ENCODE measurements around the gene ACY1. TPM values are rescaled to one million over a fixed set of nuclear protein-coding genes. Genes with fewer than 3 reads are reported as not detected.

The ACY1 gene
- total RNA-seq, 1 donor from 2014 or later = 58.0 TPM

DNA sequence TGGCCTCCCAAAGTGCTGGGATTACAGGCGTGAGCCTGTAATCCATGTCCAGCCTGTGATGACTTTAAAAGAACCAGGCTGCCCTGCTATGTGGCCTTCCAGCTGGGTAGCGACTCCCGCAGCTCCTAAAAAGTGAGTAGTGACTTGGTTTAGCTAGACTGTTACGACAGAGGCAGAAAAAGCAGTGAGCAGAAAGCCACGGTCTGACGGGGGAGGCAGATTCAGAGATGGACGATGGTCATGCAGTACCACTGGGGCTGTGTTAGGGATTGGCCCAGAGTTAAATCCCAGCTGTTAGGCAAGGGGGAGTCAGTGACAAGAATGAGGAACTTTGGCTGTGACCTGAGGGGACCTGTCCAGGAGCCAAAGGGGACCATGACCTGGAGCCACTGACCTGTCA is 15.4 kb downstream of the ACY1 start:
- Mint-ChIP-seq H3K27me3 (ENCODE audit: insufficient read depth) (peaks cover 9% of the 10 kb centered on the region), H3K4me1 (ENCODE audit: low read depth) (peaks cover 26% of the 10 kb centered on the region), H3K9me3 (no peaks in the 10 kb centered on the region), H3K4me3 (no peak overlapping the region), H3K36me3 (ENCODE audit: low read depth) (peaks cover 20% of the 10 kb centered on the region), H3K27ac (no peak overlapping the region)
- intact Hi-C loops (cut with micrococcal nuclease) = loop anchor here (5.0 to 10.0 kb wide), 2 partner anchors 199 to 1644 kb away; partner anchors contain the start of genes ALAS1, CYB561D2, NPRL2 and TMEM115
- no peak for DNase-seq (ENCODE audit: low spot score)

DNA sequence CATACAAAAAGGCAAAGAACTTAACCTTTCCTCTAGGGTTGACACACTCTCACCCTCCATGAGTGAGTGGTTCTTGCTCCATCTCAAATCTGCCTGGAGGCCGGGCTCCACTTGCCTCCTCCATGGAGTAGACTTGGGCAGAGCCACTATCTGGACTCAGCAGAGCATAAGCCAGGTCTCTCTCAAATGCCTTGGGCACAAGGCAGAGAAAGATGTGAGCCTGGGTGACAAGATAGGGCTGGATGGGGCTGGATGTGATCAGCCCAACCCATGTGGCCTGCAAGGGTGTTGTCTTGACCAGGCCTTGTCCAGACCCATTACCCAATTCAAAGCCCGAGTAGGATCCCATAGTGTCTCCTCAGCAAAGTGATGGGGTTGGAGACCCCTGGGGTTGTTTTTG is 16.5 kb downstream of the ACY1 start:
- no peak for DNase-seq (ENCODE audit: low spot score)
- intact Hi-C loops (cut with micrococcal nuclease) = loop anchor here (2.0 to 10.0 kb wide), 4 partner anchors 197 to 1645 kb away; partner anchors contain the start of genes ALAS1, CYB561D2, NPRL2 and TMEM115
- Mint-ChIP-seq H3K36me3 (ENCODE audit: low read depth) (peaks cover 10% of the 10 kb centered on the region), H3K9me3 (no peaks in the 10 kb centered on the region), H3K4me3 (no peak overlapping the region), H3K27me3 (ENCODE audit: insufficient read depth) (peaks cover 9% of the 10 kb centered on the region), H3K27ac (no peak overlapping the region), H3K4me1 (ENCODE audit: low read depth) (peaks cover 15% of the 10 kb centered on the region)

DNA sequence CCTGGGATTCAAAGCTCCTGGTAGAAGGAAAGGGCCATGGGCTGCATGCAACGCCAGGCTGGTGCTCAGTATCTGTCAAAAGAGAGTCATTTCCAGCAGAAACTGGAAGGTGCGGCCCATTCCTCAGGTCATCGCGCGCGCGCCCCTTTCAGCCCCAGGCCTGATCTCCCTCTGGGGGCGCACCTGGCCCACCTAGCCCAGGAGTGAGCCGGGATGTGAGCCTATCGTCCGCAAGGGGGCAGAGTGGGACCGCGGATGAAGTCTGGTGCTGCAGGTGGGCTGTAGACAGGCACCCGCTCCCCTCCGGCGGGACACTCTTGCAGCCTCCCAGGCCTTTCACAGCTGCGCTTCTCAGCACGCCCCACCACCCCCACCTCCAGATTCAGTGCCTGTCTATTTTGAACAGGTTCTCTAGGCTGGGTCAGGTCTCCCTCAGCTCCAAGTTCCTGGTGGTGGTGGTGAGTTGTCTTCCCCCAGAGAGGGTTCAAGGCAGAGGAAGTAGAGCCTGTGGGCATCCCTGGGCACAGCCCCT is 18.2 kb downstream of the ACY1 start:
- intact Hi-C loops (cut with micrococcal nuclease) = loop anchor here (1.0 to 5.0 kb wide), 6 partner anchors 52 to 337 kb away; no protein-coding TSS in a partner anchor
- peaks cover 9% of the 10 kb centered on the region for H3K27me3 Mint-ChIP-seq (ENCODE audit: insufficient read depth)

DNA sequence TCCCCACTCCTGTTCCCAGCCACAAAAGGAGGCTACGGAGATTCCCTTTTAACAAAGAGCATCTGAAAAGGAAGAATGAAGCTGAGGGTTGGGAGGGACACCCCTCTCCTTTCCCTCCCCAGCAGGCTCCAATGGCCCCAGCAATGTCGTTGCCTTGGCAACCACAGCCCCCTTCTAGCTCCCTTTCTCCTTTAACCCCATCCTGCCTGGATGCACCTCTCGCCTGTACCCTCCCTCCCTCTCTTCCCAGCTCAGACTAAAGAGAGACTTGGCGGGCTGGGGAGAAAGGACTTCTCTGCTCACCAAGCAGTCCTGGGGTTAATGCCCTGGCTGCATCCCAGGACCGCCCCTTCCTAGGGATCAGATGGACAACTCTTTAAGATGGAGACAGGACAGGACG is 19.4 kb downstream of the ACY1 start:
- Mint-ChIP-seq H3K9me3 (no peaks in the 10 kb centered on the region), H3K36me3 (ENCODE audit: low read depth) (no peaks in the 10 kb centered on the region), H3K4me1 (ENCODE audit: low read depth) (peaks cover 7% of the 10 kb centered on the region), H3K27ac (no peak overlapping the region), H3K4me3 (no peak overlapping the region), H3K27me3 (ENCODE audit: insufficient read depth) (peaks cover 4% of the 10 kb centered on the region)
- intact Hi-C loops (cut with micrococcal nuclease) = loop anchor here (5.0 kb wide), 1 partner anchor 220 kb away; no protein-coding TSS in a partner anchor
- DNase-seq (ENCODE audit: low spot score) = no peak

More for the DNA sequence above, 18.2 kb downstream of the ACY1 start:
- Mint-ChIP-seq H3K36me3 (ENCODE audit: low read depth) (no peaks in the 10 kb centered on the region), H3K4me1 (ENCODE audit: low read depth) (peaks cover 7% of the 10 kb centered on the region), H3K27ac (no peak overlapping the region), H3K9me3 (no peaks in the 10 kb centered on the region), H3K4me3 (no peak overlapping the region)
- DNase-seq (ENCODE audit: low spot score) = peak; percentile 77

DNA sequence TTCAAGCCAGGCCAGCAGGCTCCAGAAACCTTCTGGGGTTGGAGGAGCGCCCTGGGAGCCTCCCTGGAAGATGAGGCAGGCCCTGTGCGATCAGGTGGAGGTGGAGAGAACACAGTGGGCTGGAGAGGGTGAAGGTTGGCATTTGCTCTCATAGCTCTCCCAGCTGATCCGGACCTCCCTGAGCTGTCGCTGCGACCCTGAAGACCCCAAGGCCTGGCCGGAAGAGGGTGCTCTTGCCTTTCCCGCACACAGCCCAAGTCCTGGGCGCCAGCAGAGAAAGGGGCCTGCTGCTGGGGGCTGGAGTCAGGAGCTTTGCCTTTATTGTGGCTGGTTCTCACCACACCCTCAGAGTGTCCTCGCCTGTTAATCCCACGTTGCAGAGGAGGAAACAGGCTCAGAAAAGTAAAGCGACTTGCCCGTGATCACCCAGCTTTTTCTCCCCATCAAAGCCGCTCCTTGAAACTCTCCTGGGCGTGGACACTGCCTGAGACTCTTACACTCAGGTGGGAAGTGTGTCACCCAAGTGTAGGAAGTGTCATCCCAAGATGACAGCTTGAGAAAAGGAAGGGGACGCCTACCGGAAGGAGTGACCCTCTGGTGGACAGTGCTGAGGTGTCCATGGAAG is 20.9 kb downstream of the ACY1 start:
- H3K4me1 Mint-ChIP-seq (ENCODE audit: low read depth) = peaks cover 7% of the 10 kb centered on the region
- intact Hi-C loops (cut with micrococcal nuclease) = loop anchor here (5.0 kb wide), 1 partner anchor 218 kb away; no protein-coding TSS in a partner anchor
- peaks cover 4% of the 10 kb centered on the region for H3K27me3 Mint-ChIP-seq (ENCODE audit: insufficient read depth)
- no peak overlapping the region for H3K4me3 Mint-ChIP-seq
- H3K36me3 Mint-ChIP-seq (ENCODE audit: low read depth) = no peaks in the 10 kb centered on the region
- DNase-seq (ENCODE audit: low spot score) = no peak
- no peak overlapping the region for H3K27ac Mint-ChIP-seq
- no peaks in the 10 kb centered on the region for H3K9me3 Mint-ChIP-seq

DNA sequence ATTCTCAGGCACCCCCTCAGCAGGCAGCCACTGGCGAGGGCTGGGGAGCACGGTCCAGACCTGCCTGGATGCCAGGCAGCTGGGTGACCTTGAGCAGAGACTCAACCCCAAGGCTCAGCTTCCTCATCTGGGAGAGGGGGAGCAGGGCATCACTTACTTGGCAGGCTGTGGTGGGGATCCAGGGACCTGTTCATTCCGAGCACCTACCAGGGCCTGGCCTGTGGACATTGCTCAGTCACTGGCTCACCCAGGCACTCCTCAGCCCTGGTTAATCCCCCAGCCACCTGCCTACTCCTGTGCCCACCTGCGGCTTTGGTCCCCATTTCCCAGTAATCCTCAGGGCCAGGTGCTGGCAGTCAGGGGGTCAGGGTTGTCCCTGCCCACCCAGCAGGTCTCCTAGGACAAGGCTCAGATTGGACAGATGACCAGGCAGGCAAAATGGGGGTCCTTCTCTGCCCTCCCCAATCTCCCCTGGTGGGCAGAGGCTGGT is 21.6 kb downstream of the ACY1 start:
- H3K27ac Mint-ChIP-seq = no peak overlapping the region
- no peaks in the 10 kb centered on the region for H3K9me3 Mint-ChIP-seq
- H3K27me3 Mint-ChIP-seq (ENCODE audit: insufficient read depth) = peaks cover 4% of the 10 kb centered on the region
- peaks cover 7% of the 10 kb centered on the region for H3K4me1 Mint-ChIP-seq (ENCODE audit: low read depth)
- DNase-seq (ENCODE audit: low spot score) = no peak
- H3K4me3 Mint-ChIP-seq = no peak overlapping the region
- no peaks in the 10 kb centered on the region for H3K36me3 Mint-ChIP-seq (ENCODE audit: low read depth)
- intact Hi-C loops (cut with micrococcal nuclease) = loop anchor here (5.0 kb wide), 1 partner anchor 217 kb away; no protein-coding TSS in a partner anchor

DNA sequence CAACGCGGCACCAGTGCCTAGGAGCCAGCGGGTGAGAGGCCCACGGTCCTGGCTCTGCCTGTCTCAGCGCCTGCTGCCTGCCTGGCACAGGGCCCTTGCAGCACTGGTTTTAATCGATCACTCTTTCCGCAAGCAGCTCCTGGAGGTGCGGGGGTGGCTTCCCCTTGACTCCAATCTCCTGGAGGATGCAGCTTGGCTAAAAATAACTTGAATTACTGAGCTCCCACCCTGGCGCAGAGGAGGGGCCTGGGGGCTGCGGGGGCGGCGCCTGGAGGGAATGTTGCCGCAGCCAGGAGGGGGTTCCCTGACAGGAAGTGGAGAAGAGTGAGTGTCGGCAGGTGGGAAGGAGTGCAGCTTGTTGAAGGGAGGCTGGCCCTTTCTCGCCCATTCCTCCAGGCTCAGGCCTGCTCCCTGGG is 22.2 kb downstream of the ACY1 start:
- no peak overlapping the region for H3K4me3 Mint-ChIP-seq

DNA sequence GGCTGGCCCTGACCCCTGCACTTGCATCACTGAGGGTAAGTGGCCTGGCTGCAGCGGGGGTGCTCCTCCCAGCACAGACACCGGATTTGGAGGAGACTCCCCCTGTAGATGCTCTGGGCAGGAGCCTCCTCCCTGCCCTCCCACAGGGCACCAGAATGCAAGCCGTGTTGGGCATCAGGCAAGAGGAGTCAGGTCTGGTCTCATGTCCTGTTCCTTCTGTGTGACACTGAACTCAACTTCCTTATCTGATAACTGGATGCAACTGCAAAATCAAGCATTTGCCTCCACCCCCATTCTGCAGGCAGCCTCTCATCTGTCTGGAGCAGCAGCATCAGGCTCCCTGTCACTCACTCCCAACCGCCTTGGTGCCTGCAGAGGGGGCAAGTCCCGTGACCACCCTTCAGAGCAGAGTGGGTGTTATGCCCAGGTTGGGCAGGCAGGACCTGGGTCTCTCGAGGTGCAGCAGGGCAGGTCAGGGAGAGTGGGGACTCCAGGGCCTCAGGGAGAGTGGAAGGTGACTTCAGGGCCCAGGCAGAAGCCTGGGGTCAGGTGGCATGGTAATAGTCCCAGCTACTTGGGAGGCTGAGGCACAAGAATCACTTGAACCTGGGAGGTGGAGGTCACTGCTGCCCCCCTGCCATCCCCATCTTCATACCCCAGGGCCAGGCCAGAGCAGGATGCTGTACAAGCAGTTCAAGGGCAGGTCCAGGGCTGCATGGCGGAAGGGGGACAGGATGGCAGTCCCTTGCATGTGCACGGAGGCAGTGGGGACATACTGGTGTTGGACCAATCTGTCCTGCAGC is 22.9 kb downstream of the ACY1 start:
- DNase-seq (ENCODE audit: low spot score) = no peak
- Mint-ChIP-seq H3K4me1 (ENCODE audit: low read depth) (peaks cover 7% of the 10 kb centered on the region), H3K27ac (no peak overlapping the region), H3K36me3 (ENCODE audit: low read depth) (no peaks in the 10 kb centered on the region), H3K4me3 (no peak overlapping the region), H3K27me3 (ENCODE audit: insufficient read depth) (peaks cover 4% of the 10 kb centered on the region), H3K9me3 (no peaks in the 10 kb centered on the region)
- intact Hi-C loops (cut with micrococcal nuclease) = no loop called here

More for the DNA sequence above, 22.2 kb downstream of the ACY1 start:
- DNase-seq (ENCODE audit: low spot score) = no peak
- Mint-ChIP-seq H3K27ac (no peak overlapping the region), H3K27me3 (ENCODE audit: insufficient read depth) (peaks cover 4% of the 10 kb centered on the region), H3K36me3 (ENCODE audit: low read depth) (no peaks in the 10 kb centered on the region), H3K9me3 (no peaks in the 10 kb centered on the region), H3K4me1 (ENCODE audit: low read depth) (peaks cover 7% of the 10 kb centered on the region)
- intact Hi-C loops (cut with micrococcal nuclease) = no loop called here

DNA sequence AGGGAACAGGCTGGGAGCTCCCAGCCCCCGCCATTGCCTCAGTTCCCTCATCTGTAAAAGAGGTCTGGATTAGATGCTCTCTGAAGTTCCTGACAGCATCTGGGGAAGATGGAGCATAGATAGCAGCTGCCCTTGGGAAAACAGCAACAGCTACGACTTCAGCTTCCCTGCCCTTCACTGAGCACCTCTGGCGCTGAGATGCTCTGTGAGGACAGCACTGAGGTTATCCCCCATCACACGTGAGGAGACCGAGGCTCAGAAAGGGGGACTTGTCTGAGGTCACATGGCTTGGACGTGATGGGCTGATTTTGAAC is 23.4 kb downstream of the ACY1 start:
- H3K4me1 Mint-ChIP-seq (ENCODE audit: low read depth) = peaks cover 3% of the 10 kb centered on the region
- no peak overlapping the region for H3K4me3 Mint-ChIP-seq
- no peak overlapping the region for H3K27ac Mint-ChIP-seq
- intact Hi-C loops (cut with micrococcal nuclease) = no loop called here
- no peak for DNase-seq (ENCODE audit: low spot score)
- H3K27me3 Mint-ChIP-seq (ENCODE audit: insufficient read depth) = peaks cover under 1% of the 10 kb centered on the region
- no peaks in the 10 kb centered on the region for H3K9me3 Mint-ChIP-seq
- no peaks in the 10 kb centered on the region for H3K36me3 Mint-ChIP-seq (ENCODE audit: low read depth)

DNA sequence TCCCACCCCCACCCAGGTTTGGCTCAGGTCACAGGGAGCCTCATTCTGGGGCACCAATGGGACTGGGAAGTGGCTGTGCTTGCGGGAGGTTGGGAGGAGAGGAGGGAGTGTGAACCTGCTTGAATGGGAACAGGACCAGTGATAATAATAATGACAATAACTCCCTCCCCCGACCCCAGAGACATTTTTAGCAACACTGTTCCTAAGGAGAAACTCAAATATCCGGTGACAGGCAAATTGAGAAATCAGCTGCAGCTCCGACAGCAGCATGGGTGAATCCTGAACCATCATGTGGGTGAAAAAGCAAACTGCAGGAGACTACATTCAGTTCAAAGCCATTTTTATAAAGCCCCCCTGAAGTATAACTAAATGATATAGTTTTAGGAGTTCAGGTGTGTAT is 24.0 kb downstream of the ACY1 start:
- intact Hi-C loops (cut with micrococcal nuclease) = no loop called here

DNA sequence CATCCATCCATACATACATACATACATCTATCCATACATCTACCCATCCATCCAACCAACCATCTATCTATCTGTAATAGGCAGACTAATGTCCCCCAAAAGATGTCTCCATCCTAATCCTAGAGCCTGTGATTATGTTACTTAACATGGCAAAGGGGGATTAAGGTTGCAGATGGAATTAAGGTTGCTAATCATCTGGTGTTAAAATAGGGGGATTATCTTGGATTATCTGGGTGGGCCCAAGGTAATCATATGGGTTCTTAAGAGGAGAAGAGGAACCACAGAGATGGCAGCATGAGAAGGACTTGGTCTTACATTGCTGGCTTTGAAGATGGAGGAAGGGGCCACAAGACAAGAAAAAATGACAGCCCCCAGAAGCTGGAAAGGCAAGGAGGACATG is 27.1 kb downstream of the ACY1 start:
- H3K27me3 Mint-ChIP-seq (ENCODE audit: insufficient read depth) = no peaks in the 10 kb centered on the region
- H3K36me3 Mint-ChIP-seq (ENCODE audit: low read depth) = no peaks in the 10 kb centered on the region
- intact Hi-C loops (cut with micrococcal nuclease) = no loop called here
- DNase-seq (ENCODE audit: low spot score) = no peak
- no peaks in the 10 kb centered on the region for H3K9me3 Mint-ChIP-seq
- no peak overlapping the region for H3K27ac Mint-ChIP-seq
- no peaks in the 10 kb centered on the region for H3K4me1 Mint-ChIP-seq (ENCODE audit: low read depth)
- H3K4me3 Mint-ChIP-seq = no peak overlapping the region

More for the DNA sequence above, 24.0 kb downstream of the ACY1 start:
- H3K27ac Mint-ChIP-seq = no peak overlapping the region
- no peak for DNase-seq (ENCODE audit: low spot score)
- no peak overlapping the region for H3K4me3 Mint-ChIP-seq
- no peaks in the 10 kb centered on the region for H3K36me3 Mint-ChIP-seq (ENCODE audit: low read depth)
- H3K27me3 Mint-ChIP-seq (ENCODE audit: insufficient read depth) = no peaks in the 10 kb centered on the region
- no peaks in the 10 kb centered on the region for H3K9me3 Mint-ChIP-seq
- no peaks in the 10 kb centered on the region for H3K4me1 Mint-ChIP-seq (ENCODE audit: low read depth)

DNA sequence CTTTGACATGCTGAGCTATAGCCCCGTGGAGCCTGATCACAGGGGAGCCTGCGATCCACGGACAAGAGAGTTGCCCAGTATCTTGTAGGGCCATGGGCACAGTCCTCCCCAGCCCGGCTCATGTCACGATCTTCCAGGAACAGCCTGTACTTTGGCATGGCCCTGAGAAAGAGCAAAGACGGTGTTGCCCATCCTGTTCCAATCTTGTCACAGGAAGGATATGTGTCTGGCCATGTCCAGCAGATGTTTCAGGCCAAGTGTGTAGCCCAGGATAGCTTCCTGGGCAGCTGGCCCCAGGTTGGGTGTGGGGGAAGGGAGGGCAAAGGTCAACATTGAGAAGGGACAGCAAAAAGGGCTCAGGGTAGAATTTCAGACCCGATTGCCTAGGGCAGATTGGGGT is 29.4 kb downstream of the ACY1 start:
- no peaks in the 10 kb centered on the region for H3K9me3 Mint-ChIP-seq
- no peak for DNase-seq (ENCODE audit: low spot score)
- H3K27ac Mint-ChIP-seq = no peak overlapping the region
- intact Hi-C loops (cut with micrococcal nuclease) = no loop called here
- no peaks in the 10 kb centered on the region for H3K36me3 Mint-ChIP-seq (ENCODE audit: low read depth)
- peaks cover 3% of the 10 kb centered on the region for H3K27me3 Mint-ChIP-seq (ENCODE audit: insufficient read depth)
- no peaks in the 10 kb centered on the region for H3K4me1 Mint-ChIP-seq (ENCODE audit: low read depth)
- H3K4me3 Mint-ChIP-seq = no peak overlapping the region

Data from activated T-helper 1 cell treated with anti-CD3 and anti-CD28 coated beads, Interleukin-12 subunit alpha, Interleukin-12 subunit beta, Interleukin-2, Interleukin-4 antibody, amounts not matched to agents 30 ng/mL and 10 ng/mL and 1 ng/mL, durations not matched to agents 14 hours and 24 hours and 36 hours (primary cell).